Mesenchymal stem cell (in vitro differentiated cells and primary cell): Measurements from ENCODE around the gene QSOX1.
A peak's percentile ranks its signal among the peaks of the same experiment; 100 is the strongest.

Source experiments
- DNase-seq: peaks from one replicate; pipeline ENCODE4 v3.0.0-alpha.2; 2013
- H2AFZ ChIP-seq: one replicate; pipeline ENCODE4 v1.6.1; 2013; ENCODE audit warnings: low read depth, mild to moderate bottlenecking, control low read depth, inconsistent platforms, low read length, moderate library complexity
- H2AK5ac ChIP-seq: 2 replicates; pipeline ENCODE4 v1.6.1; 2013; ENCODE audit warnings: low read length, moderate library complexity, mild to moderate bottlenecking, inconsistent platforms; ENCODE audit not compliant: severe bottlenecking
- H2BK120ac ChIP-seq: one replicate; pipeline ENCODE4 v1.6.1; 2013; ENCODE audit warnings: low read depth, mild to moderate bottlenecking, inconsistent platforms, low read length, moderate library complexity
- H2BK12ac ChIP-seq, 2 experiments: one replicate each; pipeline ENCODE4 v1.6.1; 2013; ENCODE audit warnings: inconsistent platforms in 2 of 2, low read length in 2 of 2, mild to moderate bottlenecking in 2 of 2, moderate library complexity in 2 of 2, control low read depth in 1 of 2
- H2BK15ac ChIP-seq: one replicate; pipeline ENCODE4 v1.6.1; 2013; ENCODE audit warnings: mild to moderate bottlenecking, low read depth, inconsistent platforms; ENCODE audit not compliant: poor library complexity, severe bottlenecking
- H2BK5ac ChIP-seq: 2 replicates; pipeline ENCODE4 v1.6.1; 2013; ENCODE audit warnings: low read depth, mild to moderate bottlenecking, low read length, control low read depth, inconsistent platforms; ENCODE audit not compliant: poor library complexity, severe bottlenecking
- H3K14ac ChIP-seq, 2 experiments: one replicate each; pipeline ENCODE4 v1.6.1; 2013; ENCODE audit warnings: inconsistent platforms in 2 of 2, low read length in 2 of 2, control low read depth in 1 of 2, mild to moderate bottlenecking in 1 of 2, moderate library complexity in 1 of 2
- H3K18ac ChIP-seq, 2 experiments: one replicate each; pipeline ENCODE4 v1.6.1; 2013; ENCODE audit warnings: inconsistent platforms in 2 of 2, low read length in 2 of 2, control low read depth in 1 of 2, low read depth in 1 of 2, mild to moderate bottlenecking in 1 of 2
- H3K23ac ChIP-seq, 2 experiments: one replicate each; pipeline ENCODE4 v1.6.1; 2013; ENCODE audit warnings: inconsistent platforms in 2 of 2, low read length in 2 of 2, mild to moderate bottlenecking in 2 of 2, moderate library complexity in 2 of 2, control low read depth in 1 of 2
- H3K27ac ChIP-seq: 2 replicates; pipeline ENCODE4 v1.5.1; 2013; ENCODE audit warnings: mild to moderate bottlenecking, moderate library complexity, low read length, control low read depth, inconsistent platforms; ENCODE audit not compliant: poor library complexity, severe bottlenecking
- H3K27me3 ChIP-seq, 2 experiments: 2 replicates each; pipeline versions ENCODE4 v1.6.1 to v1.7.0; 2013; ENCODE audit warnings: low read length in 2 of 2, mild to moderate bottlenecking in 2 of 2, moderate library complexity in 2 of 2, control low read depth in 1 of 2, inconsistent platforms in 1 of 2; ENCODE audit not compliant: control insufficient read depth in 1 of 2, insufficient read depth in 1 of 2
- H3K36me3 ChIP-seq, 2 experiments: 2 replicates each; pipeline versions ENCODE4 v1.6.1 to v1.7.0; 2013; ENCODE audit warnings: low read length in 2 of 2, control low read depth in 1 of 2, inconsistent platforms in 1 of 2, low read depth in 1 of 2, mild to moderate bottlenecking in 1 of 2; ENCODE audit not compliant: insufficient read depth in 2 of 2, control insufficient read depth in 1 of 2
- H3K4ac ChIP-seq, 2 experiments: one replicate each; pipeline ENCODE4 v1.6.1; 2013; ENCODE audit warnings: inconsistent platforms in 2 of 2, low read length in 2 of 2, mild to moderate bottlenecking in 2 of 2, moderate library complexity in 2 of 2, control low read depth in 1 of 2, low read depth in 1 of 2
- H3K4me1 ChIP-seq: 2 replicates; pipeline ENCODE4 v1.6.1; 2013; ENCODE audit warnings: low read depth, low read length, control low read depth; ENCODE audit not compliant: control insufficient read depth, insufficient read depth
- H3K4me2 ChIP-seq: 2 replicates; pipeline ENCODE4 v1.6.1; 2013; ENCODE audit warnings: low read length, mild to moderate bottlenecking, inconsistent platforms; ENCODE audit not compliant: poor library complexity, severe bottlenecking
- H3K4me3 ChIP-seq, 2 experiments: 2 replicates each; pipeline versions ENCODE4 v1.5.1 to v1.7.0; 2013; ENCODE audit warnings: low read length in 2 of 2, mild to moderate bottlenecking in 2 of 2, control low read depth in 1 of 2, low read depth in 1 of 2; ENCODE audit not compliant: insufficient read depth in 1 of 2
- H3K79me1 ChIP-seq: replicated peaks from 2 replicates; pipeline ENCODE4 v1.6.1; 2013; ENCODE audit warnings: mild to moderate bottlenecking, control low read depth, low read length, inconsistent platforms; ENCODE audit not compliant: poor library complexity, severe bottlenecking
- H3K9ac ChIP-seq: 2 replicates; pipeline ENCODE4 v1.7.0; 2013; ENCODE audit warnings: mild to moderate bottlenecking, low read length, moderate library complexity
- H3K9me3 ChIP-seq: 2 replicates; pipeline ENCODE4 v1.7.0; 2013; ENCODE audit warnings: mild to moderate bottlenecking, low read length; ENCODE audit not compliant: control insufficient read depth
- H4K8ac ChIP-seq: one replicate; pipeline ENCODE4 v1.6.1; 2013; ENCODE audit warnings: inconsistent platforms, mild to moderate bottlenecking, low read length, moderate library complexity
- H4K91ac ChIP-seq: one replicate; pipeline ENCODE4 v1.6.1; 2013; ENCODE audit warnings: mild to moderate bottlenecking, low read length, inconsistent platforms
- WGBS: methylation state at CpG from one replicate; pipeline ENCODE4 v1.1.7; 2013; ENCODE audit warnings: mixed read lengths; 5-methylcytosine and 5-hydroxymethylcytosine counted together

Gene QSOX1

DNA sequence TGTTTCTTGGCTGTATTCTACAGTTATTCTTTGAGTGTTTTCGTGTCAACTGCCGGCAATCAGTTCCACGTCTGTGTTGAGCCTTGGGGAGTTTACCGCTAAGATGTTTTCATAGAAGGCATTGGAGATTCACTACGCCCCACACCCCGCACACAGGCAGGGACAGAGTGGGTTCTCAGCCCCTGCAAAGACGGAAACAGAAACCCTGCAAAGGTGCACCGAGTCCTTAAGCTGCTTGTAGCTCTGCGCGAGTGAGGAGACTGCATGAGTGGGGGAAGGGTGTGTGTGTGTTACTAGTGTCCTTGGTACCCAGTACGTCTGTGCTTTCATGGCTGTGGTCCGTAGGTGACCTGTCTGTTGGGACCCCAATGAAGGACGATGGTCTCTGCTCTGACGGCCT, 77.3 kb downstream of the QSOX1 start:
- H3K36me3 ChIP-seq = no peaks in the 10 kb centered on the region
- no peaks in the 10 kb centered on the region for H3K9me3 ChIP-seq
- no peak overlapping the region for H4K91ac ChIP-seq
- peaks cover 54% of the 10 kb centered on the region for H3K4me1 ChIP-seq
- no peak for DNase-seq
- H3K4ac ChIP-seq = no peak overlapping the region
- no peak overlapping the region for H2BK120ac ChIP-seq
- no peak overlapping the region for H3K23ac ChIP-seq
- no peak overlapping the region for H2BK5ac ChIP-seq
- H2AK5ac ChIP-seq = no peak overlapping the region
- H2BK15ac ChIP-seq = no peak overlapping the region
- no peak overlapping the region for H3K27ac ChIP-seq
- H3K18ac ChIP-seq = no peak overlapping the region
- no peak overlapping the region for H3K9ac ChIP-seq
- no peak overlapping the region for H3K14ac ChIP-seq
- no peak overlapping the region for H2BK12ac ChIP-seq
- peak overlapping the region; percentile 99 for H3K4me2 ChIP-seq
- no peaks in the 10 kb centered on the region for H3K79me1 ChIP-seq
- no peak overlapping the region for H3K4me3 ChIP-seq
- no peak overlapping the region for H4K8ac ChIP-seq
- 18% methylated on average over 14 of the region's 14 CpGs for WGBS
- H2AFZ ChIP-seq = no peak overlapping the region
- H3K27me3 ChIP-seq = peaks cover 65 to 91% of the 10 kb centered on the region in 2 experiments

DNA sequence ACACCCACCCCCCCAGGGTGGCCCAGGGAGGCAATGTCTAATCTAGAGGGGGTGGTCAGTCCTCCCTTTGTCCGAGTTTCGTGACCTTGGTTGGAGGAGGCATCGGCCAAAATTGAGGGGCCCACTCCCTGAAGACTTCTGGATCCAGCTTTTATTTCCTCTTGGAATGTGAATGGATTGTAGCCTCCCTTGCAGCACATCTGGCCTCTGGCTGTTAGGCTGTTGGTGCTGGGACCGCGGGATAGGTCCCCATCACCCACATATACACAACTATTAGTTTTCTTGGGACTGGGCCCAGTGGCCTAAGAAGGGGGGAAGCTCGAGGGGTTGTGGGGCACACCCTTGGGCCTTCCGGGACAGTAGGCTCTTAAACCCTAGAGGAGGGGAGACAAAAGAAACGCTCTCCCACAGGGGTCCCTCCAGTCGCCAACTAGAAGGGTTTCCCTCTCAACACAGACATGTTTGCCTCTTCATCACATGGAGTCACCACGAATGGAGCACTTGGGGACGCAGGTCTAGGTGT, 77.9 kb downstream of the QSOX1 start:
- H3K27me3 ChIP-seq = peaks cover 71 to 93% of the 10 kb centered on the region in 2 experiments

DNA sequence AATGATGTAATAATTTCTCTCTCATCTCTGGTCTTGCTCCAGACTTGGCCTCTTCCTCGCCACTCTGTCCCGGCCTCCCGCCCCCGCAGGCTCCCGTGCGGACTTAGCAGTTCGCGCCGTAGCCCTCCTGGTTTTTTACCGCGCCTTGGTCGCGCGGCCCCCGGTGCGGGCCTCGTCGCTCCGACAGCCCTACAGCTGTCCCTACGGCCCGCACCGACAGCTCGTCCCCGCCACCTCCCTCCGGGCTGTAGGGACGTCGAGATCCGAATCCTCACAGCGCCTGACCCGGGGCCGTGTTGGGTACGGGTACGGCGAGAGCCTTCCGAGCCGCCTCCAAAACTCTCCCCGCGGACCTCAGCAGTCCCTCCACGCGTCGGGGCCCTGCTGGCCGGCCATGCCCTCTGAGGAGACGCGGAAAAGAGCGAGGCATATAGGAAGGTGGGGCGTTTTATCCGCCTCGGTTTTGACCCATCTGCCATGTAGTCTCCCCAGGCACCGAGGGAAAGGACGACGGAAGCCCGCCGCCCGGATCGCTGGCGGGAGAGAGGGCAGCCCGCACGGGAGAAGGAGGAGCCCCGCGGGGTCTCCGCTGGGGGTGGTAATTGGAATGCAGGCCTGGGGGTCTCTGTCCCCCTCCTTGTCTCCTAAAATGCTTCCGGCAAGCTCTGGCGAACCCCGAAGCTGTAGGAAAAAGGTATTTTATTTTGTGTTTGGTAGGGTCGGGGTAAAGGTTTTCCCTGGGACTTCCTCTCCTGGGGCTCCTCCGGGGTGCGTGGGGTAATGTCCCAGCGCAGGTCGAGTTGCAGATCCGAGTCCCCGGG, 78.7 kb downstream of the QSOX1 start:
- no peak overlapping the region for H2BK5ac ChIP-seq
- no peak for DNase-seq
- H4K8ac ChIP-seq = no peak overlapping the region
- no peak overlapping the region for H3K9ac ChIP-seq
- 3% methylated on average over 58 of the region's 71 CpGs for WGBS
- H2AK5ac ChIP-seq = no peak overlapping the region
- H2BK120ac ChIP-seq = no peak overlapping the region
- H3K27ac ChIP-seq = no peak overlapping the region
- peaks cover 53% of the 10 kb centered on the region for H3K4me1 ChIP-seq
- peak overlapping the region; percentile 61 for H2BK15ac ChIP-seq
- H3K27me3 ChIP-seq = peaks cover 73 to 93% of the 10 kb centered on the region in 2 experiments
- no peaks in the 10 kb centered on the region for H3K9me3 ChIP-seq
- H3K79me1 ChIP-seq = no peaks in the 10 kb centered on the region
- H3K4me2 ChIP-seq = no peak overlapping the region
- H2BK12ac ChIP-seq = no peak overlapping the region
- H2AFZ ChIP-seq = no peak overlapping the region
- peak overlapping the region in 1 of 2 experiments; percentile 68 for H3K23ac ChIP-seq
- H3K14ac ChIP-seq = no peak overlapping the region
- no peak overlapping the region for H3K4ac ChIP-seq
- no peak overlapping the region for H3K4me3 ChIP-seq
- no peaks in the 10 kb centered on the region for H3K36me3 ChIP-seq
- H4K91ac ChIP-seq = no peak overlapping the region
- no peak overlapping the region for H3K18ac ChIP-seq

More for the DNA sequence above, 77.9 kb downstream of the QSOX1 start:
- Histone ChIP-seq H3K4me3 (no peak overlapping the region), H3K79me1 (no peaks in the 10 kb centered on the region), H3K36me3 (no peaks in the 10 kb centered on the region), H2BK15ac (no peak overlapping the region), H3K4ac (no peak overlapping the region), H4K91ac (no peak overlapping the region), H3K9ac (no peak overlapping the region), H3K9me3 (no peaks in the 10 kb centered on the region), H2BK12ac (no peak overlapping the region), H2AFZ (no peak overlapping the region), H3K18ac (no peak overlapping the region), H2BK120ac (no peak overlapping the region), H3K14ac (no peak overlapping the region), H2AK5ac (no peak overlapping the region), H4K8ac (no peak overlapping the region), H3K4me2 (no peak overlapping the region), H2BK5ac (no peak overlapping the region), H3K27ac (no peak overlapping the region), H3K23ac (peak overlapping the region in 1 of 2 experiments; percentile 27), H3K4me1 (peaks cover 54% of the 10 kb centered on the region)
- WGBS = 23% methylated on average over 8 of the region's 11 CpGs
- DNase-seq = no peak

DNA sequence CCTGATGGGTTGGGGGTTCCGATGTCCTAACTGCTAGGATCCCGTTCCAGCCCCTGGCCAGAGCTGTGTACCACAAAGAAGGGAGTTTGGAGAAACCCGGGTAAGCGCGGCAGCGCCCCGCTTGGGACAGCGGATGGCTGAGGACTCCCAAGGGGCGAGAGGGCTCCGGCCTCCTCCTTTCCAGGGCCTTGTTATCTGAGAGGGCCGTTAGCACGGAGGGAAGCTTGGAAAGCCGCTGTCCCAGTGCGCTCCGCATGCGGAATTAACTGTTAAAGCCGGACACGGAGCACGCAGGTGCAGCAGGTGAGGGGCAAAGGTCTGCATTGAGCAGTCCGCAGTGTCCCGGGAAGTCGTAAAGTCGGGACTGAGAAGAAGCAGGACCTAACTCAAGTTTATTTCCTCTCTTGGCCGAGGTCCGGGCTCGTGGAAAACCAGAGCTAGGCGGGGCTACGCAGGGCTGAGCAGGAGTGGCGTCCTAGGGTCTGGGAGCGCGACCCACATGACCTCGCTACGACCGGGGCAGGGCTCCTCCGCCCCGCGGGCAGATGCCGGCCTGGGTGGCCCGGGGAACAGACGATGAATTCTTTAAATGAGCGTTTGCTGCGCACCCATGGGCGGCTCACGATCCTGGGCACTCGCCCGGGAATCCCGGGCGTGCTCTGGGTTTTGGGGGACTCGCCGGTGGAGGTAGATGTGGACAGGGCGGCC, 79.9 kb downstream of the QSOX1 start:
- no peak overlapping the region for H4K8ac ChIP-seq
- H3K18ac ChIP-seq = no peak overlapping the region
- H3K14ac ChIP-seq = no peak overlapping the region
- H4K91ac ChIP-seq = no peak overlapping the region
- H3K23ac ChIP-seq = peak overlapping the region in 1 of 2 experiments; percentile 48
- peak overlapping the region; percentile 42 for H3K4me2 ChIP-seq
- no peak overlapping the region for H2BK12ac ChIP-seq
- no peaks in the 10 kb centered on the region for H3K79me1 ChIP-seq
- no peak overlapping the region for H2BK120ac ChIP-seq
- H2BK15ac ChIP-seq = no peak overlapping the region
- peaks cover 43% of the 10 kb centered on the region for H3K4me1 ChIP-seq
- no peaks in the 10 kb centered on the region for H3K36me3 ChIP-seq
- H2AFZ ChIP-seq = no peak overlapping the region
- WGBS = 1% methylated on average over 51 of the region's 51 CpGs
- peaks cover 74 to 93% of the 10 kb centered on the region in 2 experiments for H3K27me3 ChIP-seq
- no peak overlapping the region for H2BK5ac ChIP-seq
- no peak overlapping the region for H2AK5ac ChIP-seq
- H3K9me3 ChIP-seq = no peaks in the 10 kb centered on the region
- H3K9ac ChIP-seq = no peak overlapping the region
- no peak overlapping the region for H3K27ac ChIP-seq
- no peak overlapping the region for H3K4ac ChIP-seq
- H3K4me3 ChIP-seq = no peak overlapping the region
- DNase-seq = no peak
